ENCODE measurements around the gene MEIS2. TPM values are rescaled to one million over a fixed set of nuclear protein-coding genes. Genes with fewer than 3 reads are reported as not detected.

Gene MEIS2
- total RNA-seq, 2 experiments from 2014 or later = not detected

GRCh38 chr15:37111427-37111717 is 11.0 kb upstream of the MEIS2 start:
- Mint-ChIP-seq H3K36me3 (ENCODE audit: low read depth) (peaks cover 14% of the 10 kb centered on the region), H3K27ac (no peak overlapping the region), H3K27me3 (ENCODE audit: low read depth) (peaks cover 78% of the 10 kb centered on the region), H3K9me3 (peaks cover 5% of the 10 kb centered on the region), H3K4me1 (ENCODE audit: low read depth) (peaks cover 19% of the 10 kb centered on the region), H3K4me3 (no peak overlapping the region)
- CTCF ChIA-PET = interaction anchor here (0.6 kb wide), 1 partner anchor 228 kb away, joined by 3 read pairs; no protein-coding TSS in a partner anchor
- intact Hi-C loops (cut with micrococcal nuclease) = no loop called here
- DNase-seq = no peak

- CTCF ChIA-PET = no interaction called here
- no peak overlapping the region for H3K27ac Mint-ChIP-seq
- no peak overlapping the region for H3K4me3 Mint-ChIP-seq
- H3K36me3 Mint-ChIP-seq (ENCODE audit: low read depth) = peaks cover 15% of the 10 kb centered on the region
- H3K9me3 Mint-ChIP-seq = peaks cover 5% of the 10 kb centered on the region
- DNase-seq = no peak
- intact Hi-C loops (cut with micrococcal nuclease) = loop anchor here (1.0 to 10.0 kb wide), 5 partner anchors 8 to 1595 kb away; partner anchors contain the start of genes CDIN1 and DPH6
- peaks cover 19% of the 10 kb centered on the region for H3K4me1 Mint-ChIP-seq (ENCODE audit: low read depth)
- peaks cover 79% of the 10 kb centered on the region for H3K27me3 Mint-ChIP-seq (ENCODE audit: low read depth)
These were observed 9.7 kb upstream of the MEIS2 start for GRCh38 chr15:37109872-37110572.

DNA sequence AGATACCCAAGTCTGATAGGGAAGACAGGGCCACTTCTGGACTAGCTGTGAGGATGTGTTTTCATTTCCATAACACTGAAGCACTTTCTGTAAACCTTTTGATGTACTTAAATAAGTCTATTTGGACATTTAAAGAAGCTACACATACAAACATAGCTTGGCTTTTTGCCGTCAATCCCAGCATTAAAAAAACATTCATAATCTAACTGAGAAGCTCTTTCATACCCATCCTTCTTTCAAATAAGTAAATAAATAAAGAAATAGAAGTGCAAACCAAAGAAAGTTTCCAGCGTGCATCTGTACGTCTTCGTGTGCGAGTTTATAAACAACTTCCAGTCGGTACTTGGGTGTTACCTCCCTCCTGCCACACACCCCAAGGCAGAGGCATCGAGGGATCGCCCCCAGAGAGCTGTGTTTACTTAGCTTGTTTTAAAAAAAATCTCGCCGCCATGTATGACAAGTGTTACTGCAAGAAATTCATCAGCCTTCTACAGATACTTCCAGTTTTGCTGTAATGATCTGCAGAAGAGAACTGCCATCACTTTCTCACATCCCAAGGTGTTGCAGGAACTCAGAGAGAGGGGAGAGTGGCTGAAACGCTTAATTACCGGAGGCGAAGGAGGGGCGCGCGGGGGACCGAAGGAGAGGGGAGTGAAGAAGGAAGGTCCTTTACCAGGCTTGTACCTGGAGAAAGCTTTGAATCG is 9.0 kb upstream of the MEIS2 start:
- Mint-ChIP-seq H3K9me3 (peaks cover 5% of the 10 kb centered on the region), H3K4me3 (no peak overlapping the region), H3K36me3 (ENCODE audit: low read depth) (peaks cover 15% of the 10 kb centered on the region), H3K27me3 (ENCODE audit: low read depth) (peaks cover 85% of the 10 kb centered on the region), H3K27ac (no peak overlapping the region), H3K4me1 (ENCODE audit: low read depth) (peaks cover 19% of the 10 kb centered on the region)
- CTCF ChIA-PET = no interaction called here
- intact Hi-C loops (cut with micrococcal nuclease) = loop anchor here (10.0 kb wide), 4 partner anchors 535 to 1595 kb away; partner anchors contain the start of genes CDIN1 and DPH6
- DNase-seq = no peak

DNA sequence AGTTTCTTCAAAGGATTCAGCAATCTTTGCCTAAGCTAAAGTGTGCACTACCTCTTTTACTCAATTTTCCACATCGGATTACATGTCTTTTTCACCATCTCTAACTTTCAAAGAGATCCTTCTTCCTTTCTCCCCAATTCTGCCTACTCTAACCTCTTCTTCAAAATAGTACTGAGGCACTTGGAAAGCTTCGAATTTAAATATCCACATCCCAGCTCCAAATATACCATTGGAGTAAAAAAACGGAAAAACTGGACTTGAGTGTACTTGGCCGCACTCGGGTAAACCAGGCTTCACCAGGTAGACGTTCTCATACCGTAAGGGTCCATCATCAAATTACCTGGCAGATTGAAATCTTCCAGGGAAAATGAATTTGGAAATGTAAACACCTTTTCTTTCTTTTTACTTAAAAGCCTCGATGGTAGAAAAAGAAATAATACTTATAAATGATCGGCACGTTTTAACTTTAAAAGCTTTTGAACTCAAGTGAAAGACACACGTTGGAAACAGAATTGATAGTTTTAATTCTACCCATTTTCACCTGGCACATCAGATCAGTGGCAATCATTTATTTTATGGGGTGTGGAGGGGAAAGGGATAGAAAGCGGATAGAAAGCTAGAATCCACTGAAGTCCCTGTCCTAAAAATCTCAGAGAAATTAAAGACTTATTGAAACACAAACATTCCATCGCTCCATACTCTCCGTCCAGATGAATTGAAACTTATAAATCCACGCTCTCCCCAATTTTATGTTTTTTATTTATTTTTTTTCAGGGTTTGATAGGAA is 8.2 kb upstream of the MEIS2 start:
- peaks cover 15% of the 10 kb centered on the region for H3K36me3 Mint-ChIP-seq (ENCODE audit: low read depth)
- H3K9me3 Mint-ChIP-seq = peaks cover 7% of the 10 kb centered on the region
- H3K4me1 Mint-ChIP-seq (ENCODE audit: low read depth) = peaks cover 19% of the 10 kb centered on the region
- no peak overlapping the region for H3K4me3 Mint-ChIP-seq
- DNase-seq = no peak
- no peak overlapping the region for H3K27ac Mint-ChIP-seq
- intact Hi-C loops (cut with micrococcal nuclease) = loop anchor here (10.0 kb wide), 4 partner anchors 534 to 1594 kb away; partner anchors contain the start of genes CDIN1 and DPH6
- CTCF ChIA-PET = no interaction called here
- peaks cover 89% of the 10 kb centered on the region for H3K27me3 Mint-ChIP-seq (ENCODE audit: low read depth)

DNA sequence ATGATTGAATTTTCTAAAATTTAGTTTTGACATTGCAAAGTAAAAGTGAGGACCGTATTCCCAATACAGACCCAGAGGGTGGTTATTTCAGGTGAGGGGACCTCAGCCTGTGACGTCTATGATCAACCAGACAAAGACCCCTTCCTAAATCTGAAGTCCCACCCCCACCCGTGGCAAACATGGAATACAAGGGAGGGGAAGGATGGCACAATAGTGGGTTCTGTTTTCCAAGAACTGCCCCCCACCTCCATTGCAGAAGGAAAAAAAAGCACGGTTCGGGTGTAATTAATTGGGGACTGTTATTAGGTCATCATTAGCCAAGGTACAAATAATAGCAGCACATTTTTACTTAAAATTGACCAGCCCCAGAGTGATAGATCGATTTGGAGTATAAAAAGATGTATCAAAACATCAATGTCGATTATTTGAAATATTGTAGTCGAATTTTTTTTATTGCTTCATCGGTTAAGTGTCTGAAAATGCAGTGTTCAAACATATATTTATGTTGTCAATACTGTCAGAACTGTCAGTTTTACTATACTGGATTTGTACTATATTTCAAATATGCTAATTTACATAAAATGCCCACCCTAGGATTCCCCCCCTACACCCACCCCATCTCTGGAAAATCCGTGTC is 7.5 kb upstream of the MEIS2 start:
- H3K36me3 Mint-ChIP-seq (ENCODE audit: low read depth) = peaks cover 15% of the 10 kb centered on the region
- intact Hi-C loops (cut with micrococcal nuclease) = loop anchor here (2.0 to 10.0 kb wide), 5 partner anchors 225 to 1593 kb away; partner anchors contain the start of genes CDIN1 and DPH6
- CTCF ChIA-PET = no interaction called here

GRCh38 chr15:37107071-37107743 is 6.9 kb upstream of the MEIS2 start:
- Mint-ChIP-seq H3K9me3 (peaks cover 8% of the 10 kb centered on the region), H3K27ac (no peak overlapping the region), H3K36me3 (ENCODE audit: low read depth) (peaks cover 19% of the 10 kb centered on the region), H3K4me1 (ENCODE audit: low read depth) (peaks cover 23% of the 10 kb centered on the region), H3K4me3 (no peak overlapping the region), H3K27me3 (ENCODE audit: low read depth) (peaks cover 91% of the 10 kb centered on the region)
- CTCF ChIA-PET = interaction anchor here (0.7 kb wide), 1 partner anchor 170 kb away, joined by 3 read pairs; no protein-coding TSS in a partner anchor
- intact Hi-C loops (cut with micrococcal nuclease) = loop anchor here (2.0 to 10.0 kb wide), 5 partner anchors 224 to 1592 kb away; partner anchors contain the start of genes CDIN1 and DPH6
- DNase-seq = no peak

More for the DNA sequence above, 7.5 kb upstream of the MEIS2 start:
- no peak for DNase-seq
- Mint-ChIP-seq H3K4me3 (no peak overlapping the region), H3K9me3 (peaks cover 7% of the 10 kb centered on the region), H3K4me1 (ENCODE audit: low read depth) (peaks cover 19% of the 10 kb centered on the region), H3K27me3 (ENCODE audit: low read depth) (peaks cover 92% of the 10 kb centered on the region), H3K27ac (no peak overlapping the region)

- Mint-ChIP-seq H3K27ac (no peak overlapping the region), H3K4me1 (ENCODE audit: low read depth) (peaks cover 26% of the 10 kb centered on the region), H3K4me3 (no peak overlapping the region), H3K27me3 (ENCODE audit: low read depth) (peaks cover 89% of the 10 kb centered on the region), H3K9me3 (peaks cover 5% of the 10 kb centered on the region), H3K36me3 (ENCODE audit: low read depth) (peaks cover 18% of the 10 kb centered on the region)
- CTCF ChIA-PET = no interaction called here
- peak; percentile 30 for DNase-seq
- intact Hi-C loops (cut with micrococcal nuclease) = loop anchor here (1.0 to 10.0 kb wide), 6 partner anchors 224 to 1592 kb away; partner anchors contain the start of genes CDIN1 and DPH6
These were observed 6.2 kb upstream of the MEIS2 start for GRCh38 chr15:37106490-37107001.

DNA sequence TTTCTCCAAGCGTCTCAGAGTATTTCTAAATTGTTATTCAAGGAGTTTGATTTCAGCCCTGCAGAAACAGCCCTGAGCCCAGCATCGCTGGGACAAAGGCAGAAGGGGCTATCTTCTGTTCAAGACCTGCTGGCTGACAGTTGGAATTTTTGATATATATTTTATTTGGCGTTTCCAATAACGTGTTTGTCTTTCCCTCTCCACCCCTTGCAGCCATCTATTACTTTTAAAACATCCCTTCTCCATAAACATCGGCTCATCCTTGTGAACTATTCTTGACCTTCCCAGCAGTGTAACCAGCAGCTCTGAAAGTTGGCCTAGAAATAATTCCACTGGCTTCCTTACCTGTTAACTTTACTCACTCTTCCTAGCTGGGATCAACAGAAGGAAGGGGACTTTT is 5.5 kb upstream of the MEIS2 start:
- Mint-ChIP-seq H3K4me3 (no peak overlapping the region), H3K27me3 (ENCODE audit: low read depth) (peaks cover 89% of the 10 kb centered on the region), H3K27ac (no peak overlapping the region), H3K36me3 (ENCODE audit: low read depth) (peaks cover 20% of the 10 kb centered on the region), H3K4me1 (ENCODE audit: low read depth) (peaks cover 26% of the 10 kb centered on the region), H3K9me3 (peaks cover 5% of the 10 kb centered on the region)
- intact Hi-C loops (cut with micrococcal nuclease) = loop anchor here (1.0 to 10.0 kb wide), 6 partner anchors 223 to 1591 kb away; partner anchors contain the start of genes CDIN1 and DPH6
- no peak for DNase-seq
- CTCF ChIA-PET = interaction anchor here (0.6 to 0.7 kb wide), 2 partner anchors 40 to 440 kb away, joined by 3 to 5 read pairs; no protein-coding TSS in a partner anchor

- Mint-ChIP-seq H3K36me3 (ENCODE audit: low read depth) (peaks cover 21% of the 10 kb centered on the region), H3K27ac (no peak overlapping the region), H3K4me1 (ENCODE audit: low read depth) (peaks cover 23% of the 10 kb centered on the region), H3K4me3 (no peak overlapping the region), H3K9me3 (peaks cover 5% of the 10 kb centered on the region), H3K27me3 (ENCODE audit: low read depth) (peaks cover 89% of the 10 kb centered on the region)
- DNase-seq = no peak
- CTCF ChIA-PET = interaction anchor here (0.6 to 0.7 kb wide), 3 partner anchors 41 to 716 kb away, joined by 3 to 5 read pairs (median 3); no protein-coding TSS in a partner anchor
- intact Hi-C loops (cut with micrococcal nuclease) = loop anchor here (10.0 kb wide), 4 partner anchors 530 to 1590 kb away; partner anchors contain the start of genes CDIN1 and DPH6
These were observed 4.7 kb upstream of the MEIS2 start for GRCh38 chr15:37105029-37105428.

DNA sequence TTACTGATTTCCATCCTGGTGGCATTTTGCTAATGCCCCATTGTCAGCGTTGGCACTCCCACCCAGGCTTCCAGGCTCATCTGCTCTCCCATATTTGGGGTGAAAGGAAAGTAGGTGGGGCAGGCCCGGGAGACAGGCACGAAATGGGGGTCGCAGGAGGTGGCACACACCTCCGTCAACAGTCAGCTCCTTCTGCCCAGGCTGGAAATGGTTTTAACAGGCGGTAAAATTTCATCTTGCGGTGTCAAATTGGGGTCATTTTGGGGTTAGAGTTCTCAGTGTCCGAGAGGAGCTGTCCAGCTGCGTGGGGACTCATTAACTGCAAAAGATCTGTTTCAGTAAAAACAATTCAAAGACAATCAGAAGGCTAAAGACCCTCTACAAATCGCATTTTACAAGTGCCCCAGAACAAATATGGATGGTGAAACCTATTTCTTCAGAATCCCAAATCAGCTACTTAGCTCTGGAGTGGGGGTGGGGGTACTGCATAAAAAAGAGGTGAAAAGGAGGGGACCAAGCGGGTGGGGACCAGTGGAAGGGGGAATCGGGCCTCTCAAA is 4.2 kb upstream of the MEIS2 start:
- H3K27me3 Mint-ChIP-seq (ENCODE audit: low read depth) = peaks cover 88% of the 10 kb centered on the region
- peaks cover 5% of the 10 kb centered on the region for H3K9me3 Mint-ChIP-seq
- no peak for DNase-seq
- intact Hi-C loops (cut with micrococcal nuclease) = loop anchor here (10.0 kb wide), 4 partner anchors 530 to 1590 kb away; partner anchors contain the start of genes CDIN1 and DPH6
- no peak overlapping the region for H3K4me3 Mint-ChIP-seq
- peaks cover 23% of the 10 kb centered on the region for H3K4me1 Mint-ChIP-seq (ENCODE audit: low read depth)
- CTCF ChIA-PET = no interaction called here
- no peak overlapping the region for H3K27ac Mint-ChIP-seq
- H3K36me3 Mint-ChIP-seq (ENCODE audit: low read depth) = peaks cover 20% of the 10 kb centered on the region

Data from activated naive CD4-positive, alpha-beta T cell treated with anti-CD3 and anti-CD28 coated beads for 36 hours (primary cell).